ENCODE data around the gene HEPHL1.

Gene HEPHL1

GRCh38 chr11:93984196-93984567, 37.0 kb upstream of the HEPHL1 start:
- Histone ChIP-seq H3K9me3 (ENCODE audit: insufficient read depth, low read length) (no peaks in the 10 kb centered on the region), H3K4me3 (ENCODE audit: insufficient read length, low read depth) (no peak overlapping the region), H3K9ac (ENCODE audit: insufficient read length, low read depth) (no peak overlapping the region), H3K36me3 (ENCODE audit: insufficient read depth, insufficient read length, low read length) (no peaks in the 10 kb centered on the region), H3K27me3 (ENCODE audit: insufficient read depth, insufficient read length) (no peaks in the 10 kb centered on the region), H3K4me1 (ENCODE audit: insufficient read depth, insufficient read length) (no peaks in the 10 kb centered on the region)
- no peak for TF ChIP-seq ZNF274 (IDR thresholded peaks at IDR 0.05; ENCODE audit: low read depth, low read length)
- no peak for TF ChIP-seq YY1 (IDR thresholded peaks at IDR 0.05; ENCODE audit: insufficient read depth, insufficient read length)
- no peak for TF ChIP-seq SUZ12 (IDR thresholded peaks at IDR 0.05; ENCODE audit: extremely low read depth, insufficient read depth, insufficient read length)
- no peak for DNase-seq (ENCODE audit: low read depth, low spot score)

DNA sequence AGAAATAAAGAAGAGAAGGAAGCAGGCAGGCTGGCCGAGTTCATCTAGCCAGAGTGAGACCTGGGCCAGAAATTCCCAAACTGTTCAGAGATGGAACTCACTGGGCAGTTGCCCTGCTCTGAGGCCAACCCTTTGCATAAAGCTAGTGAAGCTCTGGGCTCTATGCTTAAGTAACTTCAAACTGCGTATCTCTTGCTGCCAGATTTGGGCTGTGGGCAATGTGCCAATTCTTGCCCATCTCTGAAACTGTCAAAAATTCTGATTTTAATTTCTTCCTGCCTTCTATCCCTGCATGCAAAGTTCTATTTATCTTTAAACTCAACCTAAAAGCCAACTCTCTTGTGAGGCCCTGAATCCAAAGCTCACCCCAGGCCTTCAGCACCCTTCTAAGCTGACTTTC, 36.2 kb upstream of the HEPHL1 start:
- Histone ChIP-seq H3K27me3 (ENCODE audit: insufficient read depth, insufficient read length) (no peaks in the 10 kb centered on the region), H3K4me1 (ENCODE audit: insufficient read depth, insufficient read length) (no peaks in the 10 kb centered on the region), H3K4me3 (ENCODE audit: insufficient read length, low read depth) (no peak overlapping the region), H3K36me3 (ENCODE audit: insufficient read depth, insufficient read length, low read length) (no peaks in the 10 kb centered on the region), H3K9me3 (ENCODE audit: insufficient read depth, low read length) (no peaks in the 10 kb centered on the region), H3K9ac (ENCODE audit: insufficient read length, low read depth) (no peak overlapping the region)
- DNase-seq (ENCODE audit: low read depth, low spot score): no peak
- TF ChIP-seq ZNF274 (IDR thresholded peaks at IDR 0.05; ENCODE audit: low read depth, low read length): no peak
- no peak for TF ChIP-seq YY1 (IDR thresholded peaks at IDR 0.05; ENCODE audit: insufficient read depth, insufficient read length)
- TF ChIP-seq SUZ12 (IDR thresholded peaks at IDR 0.05; ENCODE audit: extremely low read depth, insufficient read depth, insufficient read length): no peak

GRCh38 chr11:93986716-93987115, 34.4 kb upstream of the HEPHL1 start:
- Histone ChIP-seq H3K27me3 (ENCODE audit: insufficient read depth, insufficient read length) (no peaks in the 10 kb centered on the region), H3K9me3 (ENCODE audit: insufficient read depth, low read length) (no peaks in the 10 kb centered on the region), H3K9ac (ENCODE audit: insufficient read length, low read depth) (no peak overlapping the region), H3K4me1 (ENCODE audit: insufficient read depth, insufficient read length) (no peaks in the 10 kb centered on the region), H3K36me3 (ENCODE audit: insufficient read depth, insufficient read length, low read length) (no peaks in the 10 kb centered on the region), H3K4me3 (ENCODE audit: insufficient read length, low read depth) (no peak overlapping the region)
- no peak for TF ChIP-seq ZNF274 (IDR thresholded peaks at IDR 0.05; ENCODE audit: low read depth, low read length)
- TF ChIP-seq YY1 (IDR thresholded peaks at IDR 0.05; ENCODE audit: insufficient read depth, insufficient read length): no peak
- no peak for TF ChIP-seq SUZ12 (IDR thresholded peaks at IDR 0.05; ENCODE audit: extremely low read depth, insufficient read depth, insufficient read length)
- no peak for DNase-seq (ENCODE audit: low read depth, low spot score)

- H3K4me3 ChIP-seq (ENCODE audit: insufficient read length, low read depth): no peak overlapping the region
- TF ChIP-seq YY1 (IDR thresholded peaks at IDR 0.05; ENCODE audit: insufficient read depth, insufficient read length): no peak
Observed at GRCh38 chr11:93988455-93988854, 32.7 kb upstream of the HEPHL1 start.

DNA sequence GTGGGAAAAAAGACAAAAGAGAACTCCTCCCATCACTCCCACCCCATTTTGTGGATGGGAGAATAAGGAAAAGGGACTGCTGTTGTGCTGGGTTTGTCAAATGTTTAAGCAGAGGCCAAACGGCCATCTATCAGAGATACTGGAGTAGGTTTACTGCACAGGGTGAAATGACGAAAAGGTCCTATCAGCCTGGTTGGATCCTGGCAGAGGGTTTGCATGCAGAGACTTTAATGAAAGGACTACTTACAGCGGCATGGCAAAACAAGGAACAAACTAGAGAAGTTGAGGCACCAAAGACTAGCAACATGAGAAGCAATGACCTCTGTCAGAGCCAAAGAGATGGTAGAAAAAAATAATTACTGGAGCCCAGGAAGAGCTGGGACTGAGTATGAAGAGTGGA, 32.2 kb upstream of the HEPHL1 start:
- H3K9ac ChIP-seq (ENCODE audit: insufficient read length, low read depth): no peak overlapping the region
- no peaks in the 10 kb centered on the region for H3K36me3 ChIP-seq (ENCODE audit: insufficient read depth, insufficient read length, low read length)
- no peak for TF ChIP-seq SUZ12 (IDR thresholded peaks at IDR 0.05; ENCODE audit: extremely low read depth, insufficient read depth, insufficient read length)
- TF ChIP-seq YY1 (IDR thresholded peaks at IDR 0.05; ENCODE audit: insufficient read depth, insufficient read length): no peak
- no peak for TF ChIP-seq ZNF274 (IDR thresholded peaks at IDR 0.05; ENCODE audit: low read depth, low read length)
- H3K4me3 ChIP-seq (ENCODE audit: insufficient read length, low read depth): no peak overlapping the region
- H3K27me3 ChIP-seq (ENCODE audit: insufficient read depth, insufficient read length): no peaks in the 10 kb centered on the region
- no peaks in the 10 kb centered on the region for H3K4me1 ChIP-seq (ENCODE audit: insufficient read depth, insufficient read length)
- DNase-seq (ENCODE audit: low read depth, low spot score): no peak
- H3K9me3 ChIP-seq (ENCODE audit: insufficient read depth, low read length): peaks cover 9% of the 10 kb centered on the region

More at GRCh38 chr11:93988455-93988854, 32.7 kb upstream of the HEPHL1 start:
- H3K36me3 ChIP-seq (ENCODE audit: insufficient read depth, insufficient read length, low read length): no peaks in the 10 kb centered on the region
- DNase-seq (ENCODE audit: low read depth, low spot score): no peak
- peaks cover 4% of the 10 kb centered on the region for H3K9me3 ChIP-seq (ENCODE audit: insufficient read depth, low read length)
- H3K4me1 ChIP-seq (ENCODE audit: insufficient read depth, insufficient read length): no peaks in the 10 kb centered on the region
- no peak overlapping the region for H3K9ac ChIP-seq (ENCODE audit: insufficient read length, low read depth)
- H3K27me3 ChIP-seq (ENCODE audit: insufficient read depth, insufficient read length): no peaks in the 10 kb centered on the region

DNA sequence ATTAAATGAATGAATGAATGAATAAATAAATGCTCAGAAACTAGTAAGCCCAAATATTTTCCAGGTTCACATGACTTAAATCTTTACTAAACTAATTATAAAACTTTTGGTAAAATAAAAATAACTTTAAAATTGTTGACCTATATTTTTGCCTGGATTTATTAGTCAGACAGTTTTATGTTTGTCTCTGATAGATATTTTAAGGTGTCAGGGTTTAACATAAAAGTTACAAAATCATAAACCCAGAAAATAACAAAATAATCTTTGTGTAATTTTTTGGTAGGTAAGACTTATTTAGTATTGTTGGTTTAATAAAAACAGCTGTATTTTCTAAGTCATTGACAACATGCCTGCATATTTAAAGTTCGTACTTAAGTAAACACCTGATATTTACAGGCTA, 27.4 kb upstream of the HEPHL1 start:
- TF ChIP-seq ZNF274 (IDR thresholded peaks at IDR 0.05; ENCODE audit: low read depth, low read length) (no peak), YY1 (IDR thresholded peaks at IDR 0.05; ENCODE audit: insufficient read depth, insufficient read length) (no peak), SUZ12 (IDR thresholded peaks at IDR 0.05; ENCODE audit: extremely low read depth, insufficient read depth, insufficient read length) (no peak)
- H3K9me3 ChIP-seq (ENCODE audit: insufficient read depth, low read length): peaks cover 14% of the 10 kb centered on the region
- no peaks in the 10 kb centered on the region for H3K4me1 ChIP-seq (ENCODE audit: insufficient read depth, insufficient read length)
- H3K27me3 ChIP-seq (ENCODE audit: insufficient read depth, insufficient read length): no peaks in the 10 kb centered on the region
- no peak overlapping the region for H3K4me3 ChIP-seq (ENCODE audit: insufficient read length, low read depth)
- no peak for DNase-seq (ENCODE audit: low read depth, low spot score)
- no peaks in the 10 kb centered on the region for H3K36me3 ChIP-seq (ENCODE audit: insufficient read depth, insufficient read length, low read length)
- H3K9ac ChIP-seq (ENCODE audit: insufficient read length, low read depth): no peak overlapping the region

DNA sequence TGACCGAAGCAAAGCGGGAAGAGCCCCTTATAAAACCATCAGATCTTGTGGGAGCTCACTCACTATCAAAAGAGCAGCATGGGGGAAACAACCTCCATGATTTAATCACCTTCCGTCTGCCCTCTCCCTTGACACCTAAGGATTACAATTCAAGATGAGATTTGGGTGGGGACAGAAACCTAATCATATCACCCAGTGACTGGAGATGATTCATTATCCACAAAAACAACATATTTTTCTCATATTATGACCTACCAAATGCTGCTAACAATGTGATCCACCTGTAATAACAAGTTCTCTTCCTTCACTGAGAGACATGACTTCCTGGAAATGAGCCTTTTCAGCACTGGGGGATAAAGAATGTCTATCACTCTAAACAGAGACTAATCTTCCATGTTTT, 23.4 kb upstream of the HEPHL1 start:
- Histone ChIP-seq H3K4me1 (ENCODE audit: insufficient read depth, insufficient read length) (no peaks in the 10 kb centered on the region), H3K36me3 (ENCODE audit: insufficient read depth, insufficient read length, low read length) (no peaks in the 10 kb centered on the region), H3K4me3 (ENCODE audit: insufficient read length, low read depth) (no peak overlapping the region), H3K9me3 (ENCODE audit: insufficient read depth, low read length) (peaks cover 14% of the 10 kb centered on the region), H3K9ac (ENCODE audit: insufficient read length, low read depth) (no peak overlapping the region), H3K27me3 (ENCODE audit: insufficient read depth, insufficient read length) (no peaks in the 10 kb centered on the region)
- no peak for DNase-seq (ENCODE audit: low read depth, low spot score)
- TF ChIP-seq ZNF274 (IDR thresholded peaks at IDR 0.05; ENCODE audit: low read depth, low read length): no peak
- no peak for TF ChIP-seq SUZ12 (IDR thresholded peaks at IDR 0.05; ENCODE audit: extremely low read depth, insufficient read depth, insufficient read length)
- no peak for TF ChIP-seq YY1 (IDR thresholded peaks at IDR 0.05; ENCODE audit: insufficient read depth, insufficient read length)

- no peak overlapping the region for H3K9ac ChIP-seq (ENCODE audit: insufficient read length, low read depth)
- DNase-seq (ENCODE audit: low read depth, low spot score): no peak
- no peaks in the 10 kb centered on the region for H3K27me3 ChIP-seq (ENCODE audit: insufficient read depth, insufficient read length)
- H3K9me3 ChIP-seq (ENCODE audit: insufficient read depth, low read length): no peaks in the 10 kb centered on the region
- no peak for TF ChIP-seq SUZ12 (IDR thresholded peaks at IDR 0.05; ENCODE audit: extremely low read depth, insufficient read depth, insufficient read length)
- TF ChIP-seq YY1 (IDR thresholded peaks at IDR 0.05; ENCODE audit: insufficient read depth, insufficient read length): no peak
- no peak for TF ChIP-seq ZNF274 (IDR thresholded peaks at IDR 0.05; ENCODE audit: low read depth, low read length)
- H3K4me3 ChIP-seq (ENCODE audit: insufficient read length, low read depth): no peak overlapping the region
- no peaks in the 10 kb centered on the region for H3K36me3 ChIP-seq (ENCODE audit: insufficient read depth, insufficient read length, low read length)
- H3K4me1 ChIP-seq (ENCODE audit: insufficient read depth, insufficient read length): no peaks in the 10 kb centered on the region
Observed at GRCh38 chr11:94000659-94001058, 20.5 kb upstream of the HEPHL1 start.
